ENCODE data around the gene IRF1.

DNA sequence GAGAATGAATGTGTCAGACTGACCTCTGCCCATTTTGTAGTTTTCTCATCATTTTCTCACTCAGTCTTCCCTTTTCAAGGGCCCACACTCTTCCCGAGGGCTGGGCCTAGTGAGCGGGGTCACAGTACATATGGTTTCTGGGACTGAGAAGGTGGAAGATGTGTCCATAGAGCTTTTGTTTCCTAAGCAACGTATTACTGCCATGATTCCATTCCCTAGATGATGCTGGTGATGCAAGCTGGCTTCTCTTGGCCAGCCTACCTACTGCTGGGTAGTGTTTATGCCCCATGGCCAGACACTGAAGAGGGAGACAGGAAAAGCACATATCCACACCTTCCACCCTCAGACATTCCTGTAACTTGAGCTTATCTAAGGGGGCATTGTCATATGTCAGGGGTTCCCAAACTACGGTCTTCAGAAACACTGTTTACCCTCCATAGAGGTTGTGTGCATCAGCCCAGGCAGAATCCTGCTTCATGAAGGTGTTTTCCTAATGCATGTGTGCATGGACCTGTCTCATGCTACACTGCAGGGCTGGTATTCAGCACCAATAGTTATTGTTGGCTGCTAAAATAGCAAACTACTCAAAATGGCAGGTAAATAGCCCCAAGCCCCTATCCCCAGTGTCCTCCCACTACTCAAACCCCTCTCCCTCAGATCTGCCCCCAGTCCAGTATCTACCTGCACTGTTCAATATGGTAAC, 9.5 kb downstream of the IRF1 start:
- TF ChIP-seq CTCF (IDR thresholded peaks at IDR 0.05): no peak
- no peak for TF ChIP-seq POLR2A (IDR thresholded peaks at IDR 0.05)

Data from esophagus squamous epithelium (tissue), 4 donors.